Esophagus squamous epithelium (tissue), 5 donors: Measurements from ENCODE around the gene HEXA. TPM values are rescaled to one million over a fixed set of nuclear protein-coding genes. Genes with fewer than 3 reads are reported as not detected.

ENCODE experiments used
- DNase-seq: peaks from one replicate; lab custom pipeline; 2025; lab: John Stamatoyannopoulos, UW
- H3K27ac ChIP-seq, 4 donors: fragments of 200-600 bp; sonication (generic); one replicate each; pipeline ENCODE4 v1.5.1; 2016 to 2019; ENCODE audit warnings: mild to moderate bottlenecking in 1 of 4
- H3K27me3 ChIP-seq, 4 donors: fragments of 200-600 bp; sonication (generic); 1 replicate in 3 of 4; 2 replicates in 1 of 4; pipeline versions ENCODE4 v1.5.1 to v1.6.0; 2017 to 2021; ENCODE audit warnings: antibody characterized with exemption in 1 of 4
- H3K36me3 ChIP-seq, 3 donors: fragments of 200-600 bp; sonication (generic); one replicate each; pipeline ENCODE4 v1.5.1; 2016 to 2019
- H3K4me1 ChIP-seq, 3 donors: fragments of 200-600 bp; sonication (generic); one replicate each; pipeline ENCODE4 v1.5.1; 2017 to 2019
- H3K4me3 ChIP-seq, 4 donors: fragments of 200-600 bp; sonication (generic); 1 replicate in 3 of 4; 2 replicates in 1 of 4; pipeline ENCODE4 v1.5.1; 2016 to 2019; ENCODE audit warnings: mild to moderate bottlenecking in 2 of 4, moderate library complexity in 1 of 4
- H3K9me3 ChIP-seq, 3 donors: fragments of 200-600 bp; sonication (generic); one replicate each; pipeline ENCODE4 v1.5.1; 2016 to 2019
- CTCF ChIP-seq, 6 experiments: fragments of 450-650 bp in 4 of 6; fragments of 200-600 bp in 2 of 6; sonication (generic) in 2 of 6; IDR thresholded peaks; one replicate each; pipeline ENCODE4 v1.5.1; 2016 to 2019; ENCODE audit warnings: antibody characterized with exemption in 6 of 6, mild to moderate bottlenecking in 4 of 6, moderate library complexity in 4 of 6
- POLR2A ChIP-seq, 4 donors: fragments of 450-650 bp; IDR thresholded peaks; one replicate each; pipeline ENCODE4 v1.6.1; 2017; ENCODE audit warnings: antibody characterized with exemption in 4 of 4, mild to moderate bottlenecking in 4 of 4, moderate library complexity in 3 of 4
- WGBS, 2 donors: methylation state at CpG; one replicate each; pipeline ENCODE4 v1.1.5; 2018; 5-methylcytosine and 5-hydroxymethylcytosine counted together
- intact Hi-C: fragments of 100-400 bp; cut with DNase I; formaldehyde crosslinking; loops from one replicate; pipeline ENCODE4 v1.15.0; 2022
- total RNA-seq, 4 donors: library from RNA; depleted of rRNA; stranded (reverse); fragments of >200 nt; gene quantifications; one replicate each; pipeline ENCODE4 v1.1.0, GENCODE V29; 2016
- donor health status: DM: yes; HTN: yes; CAD: no.

The HEXA gene
- total RNA-seq, 4 donors from 2014 or later: 12.8 to 51.1 (median 28.4) TPM

- Histone ChIP-seq H3K4me3 (no peak overlapping the region), H3K27ac (no peak overlapping the region), H3K4me1 (peaks cover 0 to 12% (median 0%) of the 10 kb centered on the region in 3 donors), H3K9me3 (no peaks in the 10 kb centered on the region), H3K36me3 (peaks cover 0 to 59% (median 20%) of the 10 kb centered on the region in 3 donors), H3K27me3 (no peaks in the 10 kb centered on the region)
- 67 to 73% methylated on average over 6 to 11 of the region's 11 CpGs for WGBS, 2 donors
- intact Hi-C loops: no loop called here
- TF ChIP-seq POLR2A (IDR thresholded peaks at IDR 0.05): no peak
- TF ChIP-seq CTCF (IDR thresholded peaks at IDR 0.05): peak in 4 of 6 experiments; percentile 21 to 58 (median 32)
- no peak for DNase-seq
Measured at GRCh38 chr15:72342385-72342784, 33.4 kb downstream of the HEXA start.

GRCh38 chr15:72341361-72341760 lies 34.5 kb downstream of the HEXA start:
- 90 to 96% methylated on average over 2 to 3 of the region's 6 CpGs for WGBS, 2 donors
- peaks cover 0 to 12% (median 0%) of the 10 kb centered on the region in 3 donors for H3K4me1 ChIP-seq
- H3K27ac ChIP-seq: no peak overlapping the region
- H3K27me3 ChIP-seq: no peaks in the 10 kb centered on the region
- no peak overlapping the region for H3K4me3 ChIP-seq
- TF ChIP-seq POLR2A (IDR thresholded peaks at IDR 0.05) (no peak), CTCF (IDR thresholded peaks at IDR 0.05) (no peak)
- peaks cover 0 to 51% (median 12%) of the 10 kb centered on the region in 3 donors for H3K36me3 ChIP-seq
- intact Hi-C loops: no loop called here
- DNase-seq: no peak
- no peaks in the 10 kb centered on the region for H3K9me3 ChIP-seq

- no peak overlapping the region for H3K4me3 ChIP-seq
- H3K36me3 ChIP-seq: peaks cover 0 to 41% (median 2%) of the 10 kb centered on the region in 3 donors
- H3K9me3 ChIP-seq: no peaks in the 10 kb centered on the region
- no peak for TF ChIP-seq POLR2A (IDR thresholded peaks at IDR 0.05)
- TF ChIP-seq CTCF (IDR thresholded peaks at IDR 0.05): no peak
- peaks cover 0 to 12% (median 0%) of the 10 kb centered on the region in 3 donors for H3K4me1 ChIP-seq
- 88 to 100% methylated on average over 1 of the region's 1 CpG for WGBS, 2 donors
- no peaks in the 10 kb centered on the region for H3K27me3 ChIP-seq
- intact Hi-C loops: no loop called here
- H3K27ac ChIP-seq: peak overlapping the region in 3 of 4 donors; percentile 41 to 85 (median 62)
- DNase-seq: no peak
Measured at GRCh38 chr15:72340366-72340765, 35.4 kb downstream of the HEXA start.

- peak overlapping the region in 3 of 4 donors; percentile 41 to 85 (median 62) for H3K27ac ChIP-seq
- H3K27me3 ChIP-seq: no peaks in the 10 kb centered on the region
- H3K36me3 ChIP-seq: peaks cover 0 to 36% (median 0%) of the 10 kb centered on the region in 3 donors
- TF ChIP-seq POLR2A (IDR thresholded peaks at IDR 0.05) (no peak), CTCF (IDR thresholded peaks at IDR 0.05) (no peak)
- 20% methylated on average over 3 of the region's 3 CpGs for WGBS, 2 donors
- no peaks in the 10 kb centered on the region for H3K9me3 ChIP-seq
- H3K4me3 ChIP-seq: no peak overlapping the region
- intact Hi-C loops: no loop called here
- peaks cover 0 to 12% (median 0%) of the 10 kb centered on the region in 3 donors for H3K4me1 ChIP-seq
- no peak for DNase-seq
Measured at GRCh38 chr15:72339777-72340177, 36.0 kb downstream of the HEXA start.

GRCh38 chr15:72338617-72339321 lies 37.0 kb downstream of the HEXA start:
- no peaks in the 10 kb centered on the region for H3K9me3 ChIP-seq
- H3K27ac ChIP-seq: peak overlapping the region; percentile 40 to 93 (median 76)
- no peak overlapping the region for H3K4me3 ChIP-seq
- DNase-seq: no peak
- TF ChIP-seq CTCF (IDR thresholded peaks at IDR 0.05) (no peak), POLR2A (IDR thresholded peaks at IDR 0.05) (no peak)
- peaks cover 0 to 25% (median 0%) of the 10 kb centered on the region in 3 donors for H3K36me3 ChIP-seq
- intact Hi-C loops: no loop called here
- H3K4me1 ChIP-seq: peaks cover 0 to 12% (median 0%) of the 10 kb centered on the region in 3 donors
- WGBS, 2 donors: 65 to 72% methylated on average over 9 of the region's 9 CpGs
- H3K27me3 ChIP-seq: no peaks in the 10 kb centered on the region
